GM23338 (cell line): ENCODE data around the gene KIF17. TPM values are rescaled to one million over a fixed set of nuclear protein-coding genes. Genes with fewer than 3 reads are reported as not detected.

Source experiments
- ATAC-seq: fragments of 200-7000 bp; cut with Tn5 transposase; 3 replicates; pipeline ENCODE4 v1.9.1; 2020
- DNase-seq: peaks from one replicate; pipeline ENCODE4 v3.0.0-alpha.2; 2015; ENCODE audit warnings: low spot score
- H2AFZ ChIP-seq: fragments of 200-600 bp; sonication (generic); 2 replicates; pipeline ENCODE4 v1.8.0; 2016; ENCODE audit warnings: antibody characterized with exemption, mild to moderate bottlenecking, moderate library complexity
- H3F3A ChIP-seq: fragments of 200-600 bp; sonication (generic); replicated peaks from 2 replicates; pipeline ENCODE4 v1.8.0; 2017; ENCODE audit warnings: antibody characterized with exemption, mixed run types, low read depth
- H3K27ac ChIP-seq: fragments of 200-600 bp; sonication (generic); 2 replicates; pipeline ENCODE4 v1.6.1; 2016; ENCODE audit warnings: low read depth
- H3K27me3 ChIP-seq: fragments of 200-600 bp; sonication (generic); 2 replicates; pipeline ENCODE4 v1.8.0; 2016; ENCODE audit warnings: mild to moderate bottlenecking, mixed run types, moderate library complexity; ENCODE audit not compliant: insufficient read depth
- H3K36me3 ChIP-seq: fragments of 200-600 bp; sonication (generic); 2 replicates; pipeline ENCODE4 v1.8.0; 2016; ENCODE audit warnings: mild to moderate bottlenecking; ENCODE audit not compliant: insufficient read depth
- H3K4me1 ChIP-seq: fragments of 200-600 bp; sonication (generic); 2 replicates; pipeline ENCODE4 v1.8.0; 2016; ENCODE audit warnings: mild to moderate bottlenecking, moderate library complexity; ENCODE audit not compliant: insufficient read depth
- H3K4me2 ChIP-seq: fragments of 200-600 bp; sonication (generic); 2 replicates; pipeline ENCODE4 v1.7.1; 2017; ENCODE audit warnings: mixed run types
- H3K4me3 ChIP-seq: fragments of 200-600 bp; sonication (generic); 2 replicates; pipeline ENCODE4 v1.6.1; 2016; ENCODE audit warnings: mixed run types
- H3K79me2 ChIP-seq: fragments of 200-600 bp; sonication (generic); replicated peaks from 2 replicates; pipeline ENCODE4 v1.8.0; 2017; ENCODE audit warnings: mild to moderate bottlenecking; ENCODE audit not compliant: insufficient read depth
- H3K9me2 ChIP-seq: fragments of 200-600 bp; sonication (generic); 2 replicates; pipeline ENCODE4 v1.8.0; 2017; ENCODE audit not compliant: insufficient read depth
- H4K20me1 ChIP-seq: fragments of 200-600 bp; sonication (generic); replicated peaks from 2 replicates; pipeline ENCODE4 v1.8.0; 2017; ENCODE audit warnings: mild to moderate bottlenecking; ENCODE audit not compliant: insufficient read depth
- H3K27ac Mint-ChIP-seq: 2 replicates; pipeline ENCODE4 v1.8.0; 2020; ENCODE audit warnings: inconsistent platforms, mild to moderate bottlenecking, moderate library complexity, mixed read lengths
- H3K27me3 Mint-ChIP-seq: 3 replicates; pipeline ENCODE4 v1.8.0; 2022; ENCODE audit warnings: low read depth, mild to moderate bottlenecking, moderate library complexity, mixed read lengths, inconsistent platforms; ENCODE audit not compliant: insufficient read depth, poor library complexity
- H3K36me3 Mint-ChIP-seq: 3 replicates; pipeline ENCODE4 v1.8.0; 2021; ENCODE audit warnings: low read depth, mild to moderate bottlenecking, inconsistent platforms, moderate library complexity, mixed read lengths
- H3K4me1 Mint-ChIP-seq: 3 replicates; pipeline ENCODE4 v1.8.0; 2020; ENCODE audit warnings: mild to moderate bottlenecking, inconsistent platforms, mixed read lengths
- H3K4me3 Mint-ChIP-seq: 3 replicates; pipeline ENCODE4 v1.8.0; 2021; ENCODE audit warnings: moderate library complexity, mild to moderate bottlenecking, inconsistent platforms, mixed read lengths
- H3K9me3 Mint-ChIP-seq: 3 replicates; pipeline ENCODE4 v1.8.0; 2020; ENCODE audit warnings: moderate library complexity, mild to moderate bottlenecking, inconsistent platforms, mixed read lengths
- CREB1 ChIP-seq: fragments of 250-450 bp; sonication (Bioruptor Pico); IDR thresholded peaks from 2 replicates; pipeline ENCODE4 v1.5.0; 2020; ENCODE audit warnings: low read depth, mild to moderate bottlenecking, moderate library complexity
- EZH2 ChIP-seq: fragments of 200-600 bp; sonication (generic); IDR thresholded peaks from one replicate; pipeline ENCODE4 v1.8.0; 2017; ENCODE audit warnings: antibody characterized with exemption, mild to moderate bottlenecking, low read depth; ENCODE audit not compliant: unreplicated experiment
- EZH2phosphoT487 ChIP-seq: fragments of 200-600 bp; sonication (generic); IDR thresholded peaks from one replicate; pipeline ENCODE4 v1.8.1; 2018; ENCODE audit warnings: antibody characterized with exemption; ENCODE audit not compliant: unreplicated experiment
- JUNB ChIP-seq: IDR thresholded peaks from one replicate; pipeline ENCODE4 v1.6.1; 2016; ENCODE audit warnings: antibody characterized with exemption; ENCODE audit not compliant: unreplicated experiment
- NANOG ChIP-seq: IDR thresholded peaks from 2 replicates; pipeline ENCODE4 v1.6.1; 2016; ENCODE audit warnings: antibody characterized with exemption, borderline replicate concordance
- POLR2AphosphoS5 ChIP-seq: IDR thresholded peaks from 2 replicates; pipeline ENCODE4 v1.6.1; 2016; ENCODE audit warnings: antibody characterized with exemption, low read depth
- REST ChIP-seq: IDR thresholded peaks from one replicate; pipeline ENCODE4 v1.6.1; 2018; ENCODE audit warnings: antibody characterized with exemption; ENCODE audit not compliant: unreplicated experiment
- STAT1 ChIP-seq: IDR thresholded peaks from one replicate; pipeline ENCODE4 v1.6.1; 2016; ENCODE audit warnings: antibody characterized with exemption; ENCODE audit not compliant: unreplicated experiment
- ZNF114 ChIP-seq: fragments of 250-450 bp; sonication (Bioruptor Pico); IDR thresholded peaks from 2 replicates; pipeline ENCODE4 v1.5.0; 2020; ENCODE audit warnings: mild to moderate bottlenecking, moderate library complexity
- ZNF331 ChIP-seq: fragments of 250-450 bp; sonication (Bioruptor Pico); IDR thresholded peaks from 2 replicates; pipeline ENCODE4 v1.5.0; 2020; ENCODE audit warnings: low read depth, mild to moderate bottlenecking, moderate library complexity
- polyA plus RNA-seq: library from polyadenylated mRNA; unstranded; fragments of >200 nt; fragmentation: Nextera tagmentation; extraction: Ambion mirVana; gene quantifications from 2 replicates; pipeline ENCODE4 v1.2.1, GENCODE V29; 2016
- total RNA-seq: library from RNA; depleted of rRNA; stranded (reverse); fragments of >200 nt; shearing (Covaris generic); gene quantifications from 2 replicates; pipeline ENCODE4 v1.2.3, GENCODE V29; 2014
- TF ChIP-seq, protein P1 (sequence below): fragments of 250-450 bp; sonication (Bioruptor Pico); IDR thresholded peaks from 2 replicates; pipeline ENCODE4 v1.5.0; 2020; ENCODE audit warnings: mild to moderate bottlenecking, moderate library complexity
- TF ChIP-seq, protein P2 (sequence below): IDR thresholded peaks from 2 replicates; pipeline ENCODE4 v1.6.1; 2016; ENCODE audit warnings: antibody characterized with exemption
- TF ChIP-seq, protein P3 (sequence below), 2 experiments: fragments of 200-600 bp in 1 of 2; sonication (generic) in 1 of 2; conservative IDR thresholded peaks; 2 replicates each; pipeline versions ENCODE4 v1.5.1 to v1.6.1; 2016 to 2017; ENCODE audit warnings: antibody characterized with exemption in 2 of 2, low read depth in 2 of 2, mild to moderate bottlenecking in 2 of 2, moderate library complexity in 1 of 2

Gene KIF17
- total and polyA plus RNA-seq, 2 experiments from 2014 or later: 5.9 to 18.6 TPM

GRCh38 chr1:20684050-20684620 lies 33.7 kb downstream of the KIF17 start:
- H3K9me3 Mint-ChIP-seq: peaks cover 2% of the 10 kb centered on the region; the same call in 1 of the 3 replicates
- peaks cover 6% of the 10 kb centered on the region for H3K27me3 Mint-ChIP-seq
- H3K36me3 ChIP-seq: no peaks in the 10 kb centered on the region
- H3K4me1 Mint-ChIP-seq: peaks cover 4% of the 10 kb centered on the region; the same call in 2 of the 3 replicates
- TF ChIP-seq EZH2 (no peak), REST (no peak), EZH2phosphoT487 (no peak), JUNB (no peak), ZNF114 (CRISPR knock-in tag) (no peak), ZNF331 (no peak), CREB1 (CRISPR knock-in tag) (no peak), NANOG (no peak), STAT1 (no peak), POLR2AphosphoS5 (no peak)
- TF ChIP-seq, protein P1, sequence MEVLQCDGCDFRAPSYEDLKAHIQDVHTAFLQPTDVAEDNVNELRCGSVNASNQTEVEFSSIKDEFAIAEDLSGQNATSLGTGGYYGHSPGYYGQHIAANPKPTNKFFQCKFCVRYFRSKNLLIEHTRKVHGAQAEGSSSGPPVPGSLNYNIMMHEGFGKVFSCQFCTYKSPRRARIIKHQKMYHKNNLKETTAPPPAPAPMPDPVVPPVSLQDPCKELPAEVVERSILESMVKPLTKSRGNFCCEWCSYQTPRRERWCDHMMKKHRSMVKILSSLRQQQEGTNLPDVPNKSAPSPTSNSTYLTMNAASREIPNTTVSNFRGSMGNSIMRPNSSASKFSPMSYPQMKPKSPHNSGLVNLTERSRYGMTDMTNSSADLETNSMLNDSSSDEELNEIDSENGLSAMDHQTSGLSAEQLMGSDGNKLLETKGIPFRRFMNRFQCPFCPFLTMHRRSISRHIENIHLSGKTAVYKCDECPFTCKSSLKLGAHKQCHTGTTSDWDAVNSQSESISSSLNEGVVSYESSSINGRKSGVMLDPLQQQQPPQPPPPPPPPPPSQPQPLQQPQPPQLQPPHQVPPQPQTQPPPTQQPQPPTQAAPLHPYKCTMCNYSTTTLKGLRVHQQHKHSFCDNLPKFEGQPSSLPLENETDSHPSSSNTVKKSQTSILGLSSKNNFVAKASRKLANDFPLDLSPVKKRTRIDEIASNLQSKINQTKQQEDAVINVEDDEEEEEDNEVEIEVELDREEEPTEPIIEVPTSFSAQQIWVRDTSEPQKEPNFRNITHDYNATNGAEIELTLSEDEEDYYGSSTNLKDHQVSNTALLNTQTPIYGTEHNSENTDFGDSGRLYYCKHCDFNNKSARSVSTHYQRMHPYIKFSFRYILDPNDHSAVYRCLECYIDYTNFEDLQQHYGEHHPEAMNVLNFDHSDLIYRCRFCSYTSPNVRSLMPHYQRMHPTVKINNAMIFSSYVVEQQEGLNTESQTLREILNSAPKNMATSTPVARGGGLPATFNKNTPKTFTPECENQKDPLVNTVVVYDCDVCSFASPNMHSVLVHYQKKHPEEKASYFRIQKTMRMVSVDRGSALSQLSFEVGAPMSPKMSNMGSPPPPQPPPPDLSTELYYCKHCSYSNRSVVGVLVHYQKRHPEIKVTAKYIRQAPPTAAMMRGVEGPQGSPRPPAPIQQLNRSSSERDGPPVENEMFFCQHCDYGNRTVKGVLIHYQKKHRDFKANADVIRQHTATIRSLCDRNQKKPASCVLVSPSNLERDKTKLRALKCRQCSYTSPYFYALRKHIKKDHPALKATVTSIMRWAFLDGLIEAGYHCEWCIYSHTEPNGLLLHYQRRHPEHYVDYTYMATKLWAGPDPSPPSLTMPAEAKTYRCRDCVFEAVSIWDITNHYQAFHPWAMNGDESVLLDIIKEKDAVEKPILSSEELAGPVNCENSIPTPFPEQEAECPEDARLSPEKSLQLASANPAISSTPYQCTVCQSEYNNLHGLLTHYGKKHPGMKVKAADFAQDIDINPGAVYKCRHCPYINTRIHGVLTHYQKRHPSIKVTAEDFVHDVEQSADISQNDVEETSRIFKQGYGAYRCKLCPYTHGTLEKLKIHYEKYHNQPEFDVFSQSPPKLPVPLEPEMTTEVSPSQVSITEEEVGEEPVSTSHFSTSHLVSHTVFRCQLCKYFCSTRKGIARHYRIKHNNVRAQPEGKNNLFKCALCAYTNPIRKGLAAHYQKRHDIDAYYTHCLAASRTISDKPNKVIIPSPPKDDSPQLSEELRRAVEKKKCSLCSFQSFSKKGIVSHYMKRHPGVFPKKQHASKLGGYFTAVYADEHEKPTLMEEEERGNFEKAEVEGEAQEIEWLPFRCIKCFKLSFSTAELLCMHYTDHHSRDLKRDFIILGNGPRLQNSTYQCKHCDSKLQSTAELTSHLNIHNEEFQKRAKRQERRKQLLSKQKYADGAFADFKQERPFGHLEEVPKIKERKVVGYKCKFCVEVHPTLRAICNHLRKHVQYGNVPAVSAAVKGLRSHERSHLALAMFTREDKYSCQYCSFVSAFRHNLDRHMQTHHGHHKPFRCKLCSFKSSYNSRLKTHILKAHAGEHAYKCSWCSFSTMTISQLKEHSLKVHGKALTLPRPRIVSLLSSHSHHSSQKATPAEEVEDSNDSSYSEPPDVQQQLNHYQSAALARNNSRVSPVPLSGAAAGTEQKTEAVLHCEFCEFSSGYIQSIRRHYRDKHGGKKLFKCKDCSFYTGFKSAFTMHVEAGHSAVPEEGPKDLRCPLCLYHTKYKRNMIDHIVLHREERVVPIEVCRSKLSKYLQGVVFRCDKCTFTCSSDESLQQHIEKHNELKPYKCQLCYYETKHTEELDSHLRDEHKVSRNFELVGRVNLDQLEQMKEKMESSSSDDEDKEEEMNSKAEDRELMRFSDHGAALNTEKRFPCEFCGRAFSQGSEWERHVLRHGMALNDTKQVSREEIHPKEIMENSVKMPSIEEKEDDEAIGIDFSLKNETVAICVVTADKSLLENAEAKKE: no peak
- TF ChIP-seq, protein P2, sequence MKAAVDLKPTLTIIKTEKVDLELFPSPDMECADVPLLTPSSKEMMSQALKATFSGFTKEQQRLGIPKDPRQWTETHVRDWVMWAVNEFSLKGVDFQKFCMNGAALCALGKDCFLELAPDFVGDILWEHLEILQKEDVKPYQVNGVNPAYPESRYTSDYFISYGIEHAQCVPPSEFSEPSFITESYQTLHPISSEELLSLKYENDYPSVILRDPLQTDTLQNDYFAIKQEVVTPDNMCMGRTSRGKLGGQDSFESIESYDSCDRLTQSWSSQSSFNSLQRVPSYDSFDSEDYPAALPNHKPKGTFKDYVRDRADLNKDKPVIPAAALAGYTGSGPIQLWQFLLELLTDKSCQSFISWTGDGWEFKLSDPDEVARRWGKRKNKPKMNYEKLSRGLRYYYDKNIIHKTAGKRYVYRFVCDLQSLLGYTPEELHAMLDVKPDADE: no peak
- TF ChIP-seq, protein P3, sequence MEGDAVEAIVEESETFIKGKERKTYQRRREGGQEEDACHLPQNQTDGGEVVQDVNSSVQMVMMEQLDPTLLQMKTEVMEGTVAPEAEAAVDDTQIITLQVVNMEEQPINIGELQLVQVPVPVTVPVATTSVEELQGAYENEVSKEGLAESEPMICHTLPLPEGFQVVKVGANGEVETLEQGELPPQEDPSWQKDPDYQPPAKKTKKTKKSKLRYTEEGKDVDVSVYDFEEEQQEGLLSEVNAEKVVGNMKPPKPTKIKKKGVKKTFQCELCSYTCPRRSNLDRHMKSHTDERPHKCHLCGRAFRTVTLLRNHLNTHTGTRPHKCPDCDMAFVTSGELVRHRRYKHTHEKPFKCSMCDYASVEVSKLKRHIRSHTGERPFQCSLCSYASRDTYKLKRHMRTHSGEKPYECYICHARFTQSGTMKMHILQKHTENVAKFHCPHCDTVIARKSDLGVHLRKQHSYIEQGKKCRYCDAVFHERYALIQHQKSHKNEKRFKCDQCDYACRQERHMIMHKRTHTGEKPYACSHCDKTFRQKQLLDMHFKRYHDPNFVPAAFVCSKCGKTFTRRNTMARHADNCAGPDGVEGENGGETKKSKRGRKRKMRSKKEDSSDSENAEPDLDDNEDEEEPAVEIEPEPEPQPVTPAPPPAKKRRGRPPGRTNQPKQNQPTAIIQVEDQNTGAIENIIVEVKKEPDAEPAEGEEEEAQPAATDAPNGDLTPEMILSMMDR (conservative IDR thresholded peaks at IDR 0.05; ENCODE audit: low read depth in 2 of 2): no peak
- ATAC-seq: no peak
- DNase-seq: no peak
- no peaks in the 10 kb centered on the region for H3K27me3 ChIP-seq
- H3K79me2 ChIP-seq: no peaks in the 10 kb centered on the region
- no peaks in the 10 kb centered on the region for H3K4me1 ChIP-seq
- no peaks in the 10 kb centered on the region for H3F3A ChIP-seq
- no peak overlapping the region for H3K4me3 Mint-ChIP-seq
- H3K27ac Mint-ChIP-seq: no peak overlapping the region
- H3K36me3 Mint-ChIP-seq: peaks cover 19% of the 10 kb centered on the region
- no peak overlapping the region for H3K4me2 ChIP-seq
- H3K9me2 ChIP-seq: no peaks in the 10 kb centered on the region
- H4K20me1 ChIP-seq: no peaks in the 10 kb centered on the region
- H2AFZ ChIP-seq: no peak overlapping the region
- no peak overlapping the region for H3K27ac ChIP-seq
- no peak overlapping the region for H3K4me3 ChIP-seq
